ENCODE measurements around the gene TFPT. TPM values are rescaled to one million over a fixed set of nuclear protein-coding genes. Genes with fewer than 3 reads are reported as not detected.

TFPT gene
- total and polyA plus RNA-seq, 4 donors = 2.4 to 5.6 (median 4.2) TPM

- no peak for TF ChIP-seq ZBTB33 (IDR thresholded peaks at IDR 0.05)
- no peak for TF ChIP-seq HNF4A (conservative IDR thresholded peaks at IDR 0.05)
- TF ChIP-seq ATF3 (IDR thresholded peaks at IDR 0.05) = no peak
- no peak for TF ChIP-seq RAD21 (IDR thresholded peaks at IDR 0.05)
- no peak for TF ChIP-seq TAF1 (conservative IDR thresholded peaks at IDR 0.05)
These were observed 49.1 kb upstream of the TFPT start (continued) for GRCh38 chr19:54164369-54165068.

- WGBS = 73% methylated on average over 14 of the region's 14 CpGs
- Histone ChIP-seq H3K4me1 (ENCODE audit: control insufficient read depth in 4 of 4, insufficient read depth in 4 of 4, low read length in 3 of 4) (peaks cover 10 to 37% (median 31%) of the 10 kb centered on the region in 4 donors), H3K36me3 (ENCODE audit: control insufficient read depth in 4 of 4, insufficient read depth in 3 of 4, low read depth in 1 of 4, low read length in 3 of 4) (peaks cover 0 to 3% (median 1%) of the 10 kb centered on the region in 4 donors), H3K4me3 (ENCODE audit: low read depth in 1 of 3, low read length in 3 of 3) (peak overlapping the region in 2 of 3 donors; percentile 49 to 71), H3K9me3 (ENCODE audit: control insufficient read depth in 4 of 4, low read length in 3 of 4) (no peaks in the 10 kb centered on the region), H3K9ac (ENCODE audit: low read depth in 1 of 2, low read length in 2 of 2) (no peak overlapping the region), H3K27me3 (ENCODE audit: control insufficient read depth in 4 of 4, insufficient read depth in 4 of 4, low read length in 3 of 4) (no peaks in the 10 kb centered on the region), H3K27ac (ENCODE audit: low read depth in 1 of 2, low read length in 2 of 2) (peak overlapping the region; percentile 54 to 72)
- DNase-seq (ENCODE audit: low spot score) = no peak
- TF ChIP-seq RAD21 (IDR thresholded peaks at IDR 0.05) (no peak), HNF4G (IDR thresholded peaks at IDR 0.05) (no peak), HNF4A (conservative IDR thresholded peaks at IDR 0.05) (no peak), REST (IDR thresholded peaks at IDR 0.05) (no peak), GABPA (IDR thresholded peaks at IDR 0.05 in 1 of 2, conservative IDR thresholded peaks at IDR 0.05 in 1 of 2) (no peak), FOXA1 (IDR thresholded peaks at IDR 0.05) (no peak), ATF3 (IDR thresholded peaks at IDR 0.05) (no peak), TAF1 (conservative IDR thresholded peaks at IDR 0.05) (no peak)
These were observed 47.4 kb upstream of the TFPT start for GRCh38 chr19:54162884-54163283.

- H3K36me3 ChIP-seq (ENCODE audit: control insufficient read depth in 4 of 4, insufficient read depth in 3 of 4, low read depth in 1 of 4, low read length in 3 of 4) = peaks cover 0 to 4% (median 2%) of the 10 kb centered on the region in 4 donors
- no peak for TF ChIP-seq CTCF (IDR thresholded peaks at IDR 0.05; ENCODE audit: low read depth, low read length, missing input control)
- TF ChIP-seq MAX (IDR thresholded peaks at IDR 0.05) = peak; percentile 74
- TF ChIP-seq JUND (IDR thresholded peaks at IDR 0.05) = peak in 1 of 2 donors; percentile 23
- TF ChIP-seq SP1 (IDR thresholded peaks at IDR 0.05) = peak; percentile 40
- TF ChIP-seq REST (IDR thresholded peaks at IDR 0.05) = no peak
- H3K27ac ChIP-seq (ENCODE audit: low read depth in 1 of 2, low read length in 2 of 2) = peak overlapping the region; percentile 54 to 72
- H3K4me3 ChIP-seq (ENCODE audit: low read depth in 1 of 3, low read length in 3 of 3) = peak overlapping the region; percentile 42 to 71 (median 49)
- peak; percentile 92 for DNase-seq (ENCODE audit: low spot score)
- peaks cover 10 to 37% (median 31%) of the 10 kb centered on the region in 4 donors for H3K4me1 ChIP-seq (ENCODE audit: control insufficient read depth in 4 of 4, insufficient read depth in 4 of 4, low read length in 3 of 4)
- no peaks in the 10 kb centered on the region for H3K9me3 ChIP-seq (ENCODE audit: control insufficient read depth in 4 of 4, low read length in 3 of 4)
- no peak overlapping the region for H3K9ac ChIP-seq (ENCODE audit: low read depth in 1 of 2, low read length in 2 of 2)
- H3K27me3 ChIP-seq (ENCODE audit: control insufficient read depth in 4 of 4, insufficient read depth in 4 of 4, low read length in 3 of 4) = no peaks in the 10 kb centered on the region
- 1% methylated on average over 35 of the region's 35 CpGs for WGBS
These were observed 46.9 kb upstream of the TFPT start for GRCh38 chr19:54162241-54162805.
